Measurements from ENCODE around the gene TXLNA.

The TXLNA gene

DNA sequence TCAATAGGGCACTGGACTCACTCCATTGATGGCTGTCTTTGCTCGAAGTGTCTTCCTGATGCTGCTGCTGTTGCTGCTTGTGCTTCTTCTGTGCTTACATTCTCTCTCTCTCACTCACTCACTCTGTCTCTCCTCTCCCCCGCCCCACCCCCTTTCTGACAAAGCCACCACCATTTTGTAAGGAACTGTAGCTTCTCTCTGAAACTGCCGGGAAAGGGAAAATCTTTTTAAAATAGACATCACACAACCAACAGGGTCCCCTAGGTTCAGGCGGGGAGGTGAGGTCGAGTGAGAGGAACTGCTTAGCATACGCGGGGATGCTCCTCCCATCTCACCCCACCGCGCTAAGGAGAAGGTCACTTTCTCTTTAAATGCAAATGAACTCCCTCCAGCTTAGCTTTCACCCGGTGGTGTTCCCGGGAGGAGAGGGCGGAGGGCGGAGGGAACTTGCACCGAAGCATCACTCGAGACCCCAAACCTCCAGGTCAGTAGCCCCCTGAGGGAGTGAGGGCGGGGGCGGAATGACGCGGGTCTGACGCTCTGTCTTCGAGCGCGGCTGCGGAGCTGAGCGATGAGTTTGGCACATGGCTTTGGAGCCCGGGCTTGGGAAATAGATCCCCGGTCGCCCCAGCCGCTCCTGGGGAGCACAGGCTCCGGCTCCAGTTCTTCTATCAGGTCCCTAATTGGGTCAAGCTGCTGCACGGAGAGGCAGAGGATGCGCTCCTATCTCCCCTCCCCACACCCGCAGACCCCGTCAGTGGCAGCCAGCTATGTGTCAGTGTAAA lies 20.9 kb downstream of the TXLNA start, which contains the start of gene CCDC28B:
CCDC28B (plus strand) TSS at position 370 of the 785 bp plus-strand sequence. CDS start 1,341 bp downstream, outside the sequence.
- TF ChIP-seq, protein P1, sequence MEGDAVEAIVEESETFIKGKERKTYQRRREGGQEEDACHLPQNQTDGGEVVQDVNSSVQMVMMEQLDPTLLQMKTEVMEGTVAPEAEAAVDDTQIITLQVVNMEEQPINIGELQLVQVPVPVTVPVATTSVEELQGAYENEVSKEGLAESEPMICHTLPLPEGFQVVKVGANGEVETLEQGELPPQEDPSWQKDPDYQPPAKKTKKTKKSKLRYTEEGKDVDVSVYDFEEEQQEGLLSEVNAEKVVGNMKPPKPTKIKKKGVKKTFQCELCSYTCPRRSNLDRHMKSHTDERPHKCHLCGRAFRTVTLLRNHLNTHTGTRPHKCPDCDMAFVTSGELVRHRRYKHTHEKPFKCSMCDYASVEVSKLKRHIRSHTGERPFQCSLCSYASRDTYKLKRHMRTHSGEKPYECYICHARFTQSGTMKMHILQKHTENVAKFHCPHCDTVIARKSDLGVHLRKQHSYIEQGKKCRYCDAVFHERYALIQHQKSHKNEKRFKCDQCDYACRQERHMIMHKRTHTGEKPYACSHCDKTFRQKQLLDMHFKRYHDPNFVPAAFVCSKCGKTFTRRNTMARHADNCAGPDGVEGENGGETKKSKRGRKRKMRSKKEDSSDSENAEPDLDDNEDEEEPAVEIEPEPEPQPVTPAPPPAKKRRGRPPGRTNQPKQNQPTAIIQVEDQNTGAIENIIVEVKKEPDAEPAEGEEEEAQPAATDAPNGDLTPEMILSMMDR (IDR thresholded peaks at IDR 0.05): no peak
- Histone ChIP-seq H3K27ac (peak within 1 kb of the TSS; percentile 57 to 89), H3K4me3 (peak within 1 kb of the TSS; percentile 79)
- DNase-seq (ENCODE audit: low spot score): peak; percentile 87

DNA sequence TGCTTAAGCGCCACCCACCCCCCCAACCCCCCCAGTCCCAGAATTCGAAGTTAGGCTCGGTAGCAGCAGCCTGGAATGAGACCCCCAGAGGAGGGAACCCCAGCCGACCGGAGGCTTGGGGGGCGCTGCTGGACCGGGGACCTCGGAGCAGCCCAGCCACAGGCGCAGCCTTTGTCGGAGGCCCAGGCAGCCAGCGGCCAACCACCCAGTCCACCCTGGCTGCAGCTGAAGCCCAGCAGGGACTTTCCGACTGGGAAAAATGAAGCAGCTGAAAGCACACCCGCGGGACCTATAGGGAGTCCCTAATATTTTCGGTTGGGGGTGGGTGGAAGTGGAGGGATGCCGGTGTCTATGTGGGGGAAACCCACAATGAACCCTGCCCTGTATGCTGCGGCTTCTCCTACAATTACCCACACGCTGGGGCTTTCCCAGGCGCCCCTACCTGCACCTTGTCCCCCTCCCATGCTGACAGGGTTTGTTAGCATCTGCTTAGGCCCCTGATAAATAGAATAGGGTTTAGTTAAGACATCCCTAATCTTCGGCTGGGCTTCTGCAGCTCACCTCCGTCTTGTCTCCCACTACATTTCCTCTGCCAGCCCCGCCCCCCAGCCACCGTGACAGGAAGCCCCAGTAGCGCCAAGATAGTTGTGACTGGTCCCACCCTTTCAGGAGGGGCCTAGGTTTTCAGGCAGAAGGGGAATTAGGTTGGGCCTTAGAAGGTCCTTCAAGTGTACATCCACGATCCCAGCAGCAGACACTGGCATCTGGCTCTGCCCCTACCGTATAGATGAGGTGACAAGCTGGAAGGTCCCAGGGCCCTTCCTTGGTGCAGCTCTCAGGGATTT lies 21.8 kb downstream of the TXLNA start:
- DNase-seq (ENCODE audit: low spot score): no peak
- Histone ChIP-seq H3K27ac (peak overlapping the region; percentile 57 to 89), H3K4me3 (peak overlapping the region; percentile 79)
- TF ChIP-seq, protein P1 (IDR thresholded peaks at IDR 0.05): no peak

- Histone ChIP-seq H3K27ac (peak overlapping the region in 1 of 2 donors; percentile 65), H3K4me3 (peak overlapping the region; percentile 86)
- no peak for DNase-seq (ENCODE audit: low spot score)
- TF ChIP-seq, protein P1 (IDR thresholded peaks at IDR 0.05): no peak
Measured at GRCh38 chr1:32204943-32205361, 25.5 kb downstream of the TXLNA start.

DNA sequence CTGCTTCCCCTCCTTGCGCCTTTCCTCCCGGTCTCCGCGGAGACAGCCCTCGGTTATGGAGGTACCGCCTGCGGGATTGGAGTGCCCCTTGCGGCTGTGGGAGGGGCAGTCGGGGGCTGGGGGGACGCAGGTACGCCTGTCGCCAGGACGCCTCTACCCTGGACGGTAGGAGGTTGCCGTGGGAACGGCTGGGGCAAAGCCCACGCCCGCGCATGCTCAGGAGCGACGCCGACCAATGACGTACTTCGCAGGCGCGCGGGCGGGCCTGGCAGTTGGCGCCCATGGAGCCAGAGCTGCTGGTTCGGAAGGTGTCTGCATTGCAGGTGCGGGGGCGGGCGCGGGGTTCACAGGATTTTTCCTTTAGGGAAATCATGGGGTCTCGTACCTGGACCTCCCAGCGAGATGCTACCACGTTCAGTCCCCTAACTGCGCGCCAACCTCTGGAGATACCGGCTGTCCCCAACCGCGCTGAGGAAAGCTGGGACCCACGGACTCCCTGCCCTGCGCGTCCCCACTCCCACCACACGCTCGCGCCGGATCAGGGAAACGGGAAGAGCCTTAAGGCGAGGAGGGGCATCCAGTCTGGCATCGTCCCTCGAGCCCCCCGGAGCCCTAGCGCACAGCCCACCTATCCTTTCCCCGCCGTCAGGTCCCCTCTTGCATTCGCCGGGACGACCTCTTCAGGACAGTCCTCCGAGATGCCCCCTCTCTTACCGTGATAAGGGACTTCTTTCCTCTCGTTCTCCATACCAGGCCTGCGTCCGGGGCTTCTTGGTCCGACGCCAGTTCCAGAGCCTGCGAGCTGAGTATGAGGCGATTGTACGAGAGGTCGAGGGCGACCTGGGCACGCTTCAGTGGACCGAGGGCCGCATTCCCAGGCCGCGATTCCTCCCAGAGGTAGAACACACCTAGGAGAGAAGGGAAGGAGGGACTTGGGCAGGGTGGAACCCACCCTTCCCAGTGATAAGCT lies 26.2 kb downstream of the TXLNA start, which contains the start of gene IQCC:
IQCC (plus strand) TSS at position 271 of the 970 bp plus-strand sequence; CDS start at position 282, 11 bp downstream.
- DNase-seq (ENCODE audit: low spot score): peak; percentile 91
- TF ChIP-seq, protein P1 (IDR thresholded peaks at IDR 0.05): no peak
- Histone ChIP-seq H3K4me3 (peak within 1 kb of the TSS; percentile 86), H3K27ac (peak within 1 kb of the TSS; percentile 41 to 65)

GRCh38 chr1:32208469-32208868 lies 29.0 kb downstream of the TXLNA start:
- Histone ChIP-seq H3K4me3 (no peak overlapping the region), H3K27ac (no peak overlapping the region)
- DNase-seq (ENCODE audit: low spot score): no peak
- TF ChIP-seq, protein P1 (IDR thresholded peaks at IDR 0.05): no peak

DNA sequence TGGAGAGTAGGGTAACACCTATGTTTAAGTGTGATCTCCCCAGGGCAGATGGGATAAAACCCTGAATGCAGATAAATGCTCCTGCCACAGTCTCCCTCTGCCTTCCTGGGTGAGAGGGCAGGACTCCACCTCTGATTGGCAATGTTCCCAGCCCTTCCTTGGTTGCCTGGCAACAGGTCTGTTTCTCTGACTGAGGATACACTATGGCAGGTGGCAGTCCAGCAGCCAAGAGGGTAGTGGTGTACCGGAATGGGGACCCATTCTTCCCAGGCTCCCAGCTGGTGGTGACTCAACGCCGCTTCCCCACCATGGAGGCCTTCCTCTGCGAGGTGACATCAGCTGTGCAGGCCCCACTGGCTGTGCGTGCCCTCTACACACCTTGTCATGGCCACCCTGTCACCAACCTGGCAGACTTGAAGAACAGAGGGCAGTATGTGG lies 29.4 kb downstream of the TXLNA start, which contains the start of gene DCDC2B:
DCDC2B (plus strand) TSS at position 199 of the 438 bp plus-strand sequence; CDS start at position 204, 5 bp downstream.
- DNase-seq (ENCODE audit: low spot score): no peak
- no peak within 1 kb of the TSS for H3K4me3 ChIP-seq
- TF ChIP-seq, protein P1 (IDR thresholded peaks at IDR 0.05): no peak
- no peak within 1 kb of the TSS for H3K27ac ChIP-seq

All from coronary artery (tissue), 2 donors.